H1 (cell line): ENCODE results near the gene CTNNBL1. TPM values are rescaled to one million over a fixed set of nuclear protein-coding genes. Genes with fewer than 3 reads are reported as not detected.

Experiments
- CTCF ChIA-PET: fragments of 300-600 bp; sonication (Branson Sonifier 250); formaldehyde crosslinking; loops from one replicate; lab custom pipeline; 2021; ENCODE audit not compliant: partially characterized antibody; lab: Charles Lee
- POLR2A ChIA-PET: fragments of 300-600 bp; sonication (Branson Sonifier 250); formaldehyde crosslinking; loops from one replicate; lab custom pipeline; 2021; ENCODE audit warnings: inconsistent platforms; ENCODE audit not compliant: partially characterized antibody; lab: Charles Lee
- DNase-seq, 2 experiments: peaks; one replicate each; pipeline versions ENCODE4 v3.0.0 to v3.0.0-alpha.2; 2010 to 2022; ENCODE audit warnings: low spot score in 2 of 2, low read depth in 1 of 2, mixed read lengths in 1 of 2
- FAIRE-seq: peaks from 2 replicates; lab custom pipeline; 2011; peaks lifted over from hg19 to GRCh38; lab: Jason Lieb, UNC
- H2AFZ ChIP-seq: 2 replicates; pipeline ENCODE4 v1.8.1; 2012; ENCODE audit warnings: low read length, inconsistent platforms
- H2AK5ac ChIP-seq: 2 replicates; pipeline ENCODE4 v1.6.1; 2013; ENCODE audit warnings: low read depth, low read length
- H2BK120ac ChIP-seq: replicated peaks from 2 replicates; pipeline ENCODE3; 2013; ENCODE audit warnings: low read depth, low read length, inconsistent platforms
- H2BK12ac ChIP-seq: 2 replicates; pipeline ENCODE4 v1.6.1; 2013; ENCODE audit warnings: low read depth, low read length
- H2BK15ac ChIP-seq: 2 replicates; pipeline ENCODE4 v1.6.1; 2013; ENCODE audit warnings: low read length
- H2BK20ac ChIP-seq: 2 replicates; pipeline ENCODE4 v1.6.1; 2013; ENCODE audit warnings: low read length
- H2BK5ac ChIP-seq: 2 replicates; pipeline ENCODE4 v1.6.1; 2013; ENCODE audit warnings: low read depth, low read length
- H3K14ac ChIP-seq: 2 replicates; pipeline ENCODE4 v1.6.1; 2013; ENCODE audit warnings: inconsistent platforms; ENCODE audit not compliant: insufficient read length
- H3K18ac ChIP-seq: 2 replicates; pipeline ENCODE4 v1.6.1; 2013; ENCODE audit warnings: low read length; ENCODE audit errors: extremely low read depth
- H3K23ac ChIP-seq: 2 replicates; pipeline ENCODE4 v1.6.1; 2013; ENCODE audit warnings: inconsistent platforms; ENCODE audit not compliant: insufficient read length
- H3K23me2 ChIP-seq: 2 replicates; pipeline ENCODE4 v1.6.1; 2013; ENCODE audit warnings: low read depth, low read length
- H3K27ac ChIP-seq: 2 replicates; pipeline ENCODE4 v1.6.1; 2011; ENCODE audit warnings: low read depth, low read length, inconsistent platforms
- H3K27me3 ChIP-seq, 4 experiments: replicated peaks in 1 of 4; 1 replicate in 1 of 4; 2 replicates in 3 of 4; pipeline versions ENCODE4 v1.6.1 to v1.8.1; 2011 to 2013; ENCODE audit warnings: low read length in 3 of 4, mild to moderate bottlenecking in 3 of 4, inconsistent platforms in 2 of 4, mixed read lengths in 2 of 4, moderate library complexity in 1 of 4; ENCODE audit not compliant: control insufficient read depth in 3 of 4, insufficient read depth in 3 of 4; ENCODE audit errors: extremely low read depth in 1 of 4
- H3K36me3 ChIP-seq, 4 experiments: 2 replicates each; pipeline versions ENCODE4 v1.6.1 to v1.8.1; 2011 to 2013; ENCODE audit warnings: mild to moderate bottlenecking in 4 of 4, low read length in 3 of 4, moderate library complexity in 2 of 4, control low read depth in 1 of 4, inconsistent platforms in 1 of 4; ENCODE audit not compliant: insufficient read depth in 4 of 4, control insufficient read depth in 2 of 4
- H3K4ac ChIP-seq: replicated peaks from 2 replicates; pipeline ENCODE3; 2013; ENCODE audit warnings: low read length, low read depth, mixed read lengths, inconsistent platforms; ENCODE audit not compliant: insufficient read length
- H3K4me1 ChIP-seq, 4 experiments: replicated peaks in 1 of 4; 1 replicate in 1 of 4; 2 replicates in 3 of 4; pipeline versions ENCODE4 v1.6.1 to v1.8.1; 2011 to 2013; ENCODE audit warnings: low read length in 3 of 4, inconsistent platforms in 2 of 4, mixed read lengths in 1 of 4; ENCODE audit not compliant: insufficient read depth in 4 of 4, control insufficient read depth in 3 of 4
- H3K4me2 ChIP-seq, 2 experiments: 2 replicates each; pipeline versions ENCODE4 v1.6.1 to v1.8.1; 2011 to 2013; ENCODE audit warnings: low read depth in 2 of 2, low read length in 2 of 2, control low read depth in 1 of 2, inconsistent platforms in 1 of 2, mild to moderate bottlenecking in 1 of 2; ENCODE audit not compliant: insufficient read depth in 1 of 2
- H3K4me3 ChIP-seq, 4 experiments: fragments of 200-600, 300-600 bp in 1 of 4; sonication (generic), shearing (Covaris generic), sonication (Bioruptor Twin) in 1 of 4; 2 replicates each; pipeline versions ENCODE4 v1.5.1 to v1.8.1; 2011 to 2016; ENCODE audit warnings: low read length in 4 of 4, low read depth in 3 of 4, control low read depth in 2 of 4, inconsistent platforms in 2 of 4, mild to moderate bottlenecking in 2 of 4, mixed read lengths in 1 of 4, moderate library complexity in 1 of 4; ENCODE audit not compliant: insufficient read depth in 2 of 4; ENCODE audit errors: extremely low read depth in 1 of 4
- H3K56ac ChIP-seq: replicated peaks from 2 replicates; pipeline ENCODE3; 2013; ENCODE audit warnings: low read depth, mild to moderate bottlenecking, mixed read lengths, low read length, inconsistent platforms; ENCODE audit not compliant: insufficient read length
- H3K79me1 ChIP-seq: 2 replicates; pipeline ENCODE4 v1.6.1; 2013; ENCODE audit warnings: low read depth, low read length, control low read depth
- H3K79me2 ChIP-seq, 2 experiments: 2 replicates each; pipeline versions ENCODE4 v1.6.1 to v1.8.1; 2012 to 2013; ENCODE audit warnings: low read length in 2 of 2, mild to moderate bottlenecking in 2 of 2, inconsistent platforms in 1 of 2; ENCODE audit not compliant: insufficient read depth in 2 of 2, control insufficient read depth in 1 of 2
- H3K9ac ChIP-seq, 4 experiments: replicated peaks in 1 of 4; 1 replicate in 1 of 4; 2 replicates in 3 of 4; pipeline versions ENCODE4 v1.6.1 to v1.8.1; 2011 to 2013; ENCODE audit warnings: low read depth in 3 of 4, low read length in 3 of 4, control low read depth in 2 of 4, mild to moderate bottlenecking in 2 of 4, moderate library complexity in 2 of 4, inconsistent platforms in 1 of 4; ENCODE audit errors: extremely low read depth in 1 of 4
- H3K9me3 ChIP-seq, 2 experiments: 2 replicates each; pipeline versions ENCODE4 v1.6.1 to v1.8.1; 2012 to 2013; ENCODE audit warnings: mild to moderate bottlenecking in 2 of 2, moderate library complexity in 2 of 2, control low read depth in 1 of 2, inconsistent platforms in 1 of 2, low read depth in 1 of 2, low read length in 1 of 2, mixed read lengths in 1 of 2; ENCODE audit not compliant: insufficient read depth in 2 of 2
- H4K20me1 ChIP-seq, 2 experiments: replicated peaks in 1 of 2; 2 replicates each; pipeline versions ENCODE3 to v1.8.1; 2011 to 2013; ENCODE audit warnings: inconsistent platforms in 2 of 2, low read length in 2 of 2, mild to moderate bottlenecking in 1 of 2; ENCODE audit not compliant: insufficient read depth in 2 of 2, control insufficient read depth in 1 of 2
- H4K5ac ChIP-seq: 2 replicates; pipeline ENCODE4 v1.6.1; 2013; ENCODE audit warnings: low read length, low read depth, mixed read lengths, inconsistent platforms; ENCODE audit not compliant: insufficient read length
- H4K8ac ChIP-seq: 2 replicates; pipeline ENCODE4 v1.8.0; 2013; ENCODE audit warnings: mild to moderate bottlenecking, moderate library complexity, low read length, inconsistent platforms; ENCODE audit not compliant: insufficient read depth; ENCODE audit errors: extremely low read depth
- H4K91ac ChIP-seq: replicated peaks from 2 replicates; pipeline ENCODE3; 2013; ENCODE audit warnings: low read length, mixed read lengths, inconsistent platforms; ENCODE audit not compliant: insufficient read length
- ASH2L ChIP-seq: fragments of 200-600, 300-600 bp; sonication (generic); IDR thresholded peaks from one replicate; pipeline ENCODE4 v1.7.1; 2017; ENCODE audit warnings: low read length
- BACH1 ChIP-seq: IDR thresholded peaks from 2 replicates; pipeline ENCODE4 v1.6.1; 2012; ENCODE audit warnings: low read length, improper control_type of control experiment
- BCL11A ChIP-seq, 2 experiments: IDR thresholded peaks; one replicate each; pipeline ENCODE4 v1.6.1; 2011; ENCODE audit warnings: low read depth in 2 of 2, low read length in 2 of 2, mild to moderate bottlenecking in 2 of 2
- CHD2 ChIP-seq: IDR thresholded peaks from 2 replicates; pipeline ENCODE4 v1.6.1; 2012; ENCODE audit warnings: low read length, improper control_type of control experiment
- CREB1 ChIP-seq: IDR thresholded peaks from 2 replicates; pipeline ENCODE4 v1.6.1; 2012; ENCODE audit warnings: inconsistent platforms
- E2F6 ChIP-seq: IDR thresholded peaks from 2 replicates; pipeline ENCODE4 v1.6.1; 2012; ENCODE audit warnings: inconsistent platforms
- EP300 ChIP-seq, 2 experiments: IDR thresholded peaks; 1 replicate in 1 of 2; 2 replicates in 1 of 2; pipeline ENCODE4 v1.6.1; 2011 to 2012; ENCODE audit warnings: low read depth in 2 of 2, low read length in 2 of 2, mild to moderate bottlenecking in 2 of 2, borderline replicate concordance in 1 of 2, inconsistent platforms in 1 of 2, moderate library complexity in 1 of 2
- FOSL1 ChIP-seq: IDR thresholded peaks from 2 replicates; pipeline ENCODE4 v1.6.1; 2011; ENCODE audit warnings: mild to moderate bottlenecking, low read depth, low read length, moderate library complexity; ENCODE audit not compliant: insufficient read depth
- JUND ChIP-seq: IDR thresholded peaks from 2 replicates; pipeline ENCODE4 v1.6.1; 2011; ENCODE audit warnings: mild to moderate bottlenecking, improper control_type of control experiment, low read length
- NRF1 ChIP-seq: IDR thresholded peaks from 2 replicates; pipeline ENCODE4 v1.6.1; 2011; ENCODE audit warnings: mild to moderate bottlenecking, low read depth, low read length, improper control_type of control experiment
- POU5F1 ChIP-seq: IDR thresholded peaks from 2 replicates; pipeline ENCODE4 v1.6.1; 2011; ENCODE audit warnings: low read depth, mild to moderate bottlenecking, low read length, moderate library complexity
- SP4 ChIP-seq: IDR thresholded peaks from 2 replicates; pipeline ENCODE4 v1.6.1; 2012; ENCODE audit warnings: low read length, inconsistent platforms
- USF2 ChIP-seq: IDR thresholded peaks from 2 replicates; pipeline ENCODE4 v1.6.1; 2011; ENCODE audit warnings: low read length, improper control_type of control experiment
- YY1 ChIP-seq: IDR thresholded peaks from 2 replicates; pipeline ENCODE4 v1.6.1; 2011; ENCODE audit warnings: low read depth, mild to moderate bottlenecking, low read length
- polyA plus RNA-seq, 7 experiments: library from polyadenylated mRNA; depleted of rRNA in 3 of 7; stranded (reverse) in 5 of 7; unstranded in 2 of 7; fragments of >200 nt in 5 of 7; fragments of 200-250 nt in 2 of 7; gene quantifications; 1 replicate in 5 of 7; 2 replicates in 1 of 7; 4 replicates in 1 of 7; pipeline versions ENCODE4 v1.2.1 to v1.2.3, GENCODE V29; 2011 to 2013; ENCODE audit warnings: missing spikeins in 2 of 7, mixed read lengths in 2 of 7
- total RNA-seq: library from RNA; stranded (reverse); fragmentation: NEBNext Ultra II Directional; extraction: Animal tissue kit (Norgen Biotek cat#: 25700); gene quantifications from 2 replicates; pipeline ENCODE4 v1.2.1, GENCODE V29; 2021

Gene CTNNBL1
- total and polyA plus RNA-seq, 2 of the 8 experiments (the other 6 are each of a cell fraction or from before 2014, with no cell fraction given) = 19.6 to 81.6 TPM

- H3K23me2 ChIP-seq = no peaks in the 10 kb centered on the region
- H2AFZ ChIP-seq = no peak overlapping the region
- H3K9me3 ChIP-seq = no peaks in the 10 kb centered on the region
- no peak overlapping the region for H2BK20ac ChIP-seq
- ChIA-PET CTCF (interaction anchor here (0.8 to 1.5 kb wide), 5 partner anchors 15 to 162 kb away, joined by 3 to 4 read pairs (median 4); no protein-coding TSS in a partner anchor), POLR2A (interaction anchor here (2.1 kb wide), 1 partner anchor 32 kb away, joined by 4 read pairs; the partner anchor contains the start of gene CTNNBL1)
- no peak overlapping the region for H4K5ac ChIP-seq
- no peak overlapping the region for H2BK15ac ChIP-seq
- H3K23ac ChIP-seq = no peak overlapping the region
- H2BK12ac ChIP-seq = no peak overlapping the region
- no peak overlapping the region for H3K4me3 ChIP-seq
- no peak overlapping the region for H4K8ac ChIP-seq
- H3K4ac ChIP-seq = no peak overlapping the region
- H2BK5ac ChIP-seq = no peak overlapping the region
- FAIRE-seq (no peak), DNase-seq (no peak)
- H3K27ac ChIP-seq = no peak overlapping the region
- H2BK120ac ChIP-seq = no peak overlapping the region
- H3K27me3 ChIP-seq = no peaks in the 10 kb centered on the region
- no peak overlapping the region for H4K91ac ChIP-seq
- peaks cover 0 to 2% of the 10 kb centered on the region in 2 experiments for H4K20me1 ChIP-seq
- no peak overlapping the region for H3K56ac ChIP-seq
- no peak overlapping the region for H3K4me2 ChIP-seq
- H3K18ac ChIP-seq = no peak overlapping the region
- no peaks in the 10 kb centered on the region for H3K79me1 ChIP-seq
- no peak overlapping the region for H3K14ac ChIP-seq
- peaks cover 0 to 6% (median 2%) of the 10 kb centered on the region in 4 experiments; a peak in 3 of 7 replicates for H3K4me1 ChIP-seq
- H3K36me3 ChIP-seq = no peaks in the 10 kb centered on the region
- TF ChIP-seq E2F6 = no peak
- TF ChIP-seq CREB1 = no peak
- TF ChIP-seq EP300 (IDR thresholded peaks at IDR 0.05; ENCODE audit: borderline replicate concordance in 1 of 2, low read depth in 2 of 2, low read length in 2 of 2) = no peak
- no peak for TF ChIP-seq FOSL1
- TF ChIP-seq SP4 = no peak
- TF ChIP-seq BCL11A (IDR thresholded peaks at IDR 0.05; ENCODE audit: low read depth in 2 of 2, low read length in 2 of 2) = no peak
- no peak for TF ChIP-seq BACH1
- no peak for TF ChIP-seq NRF1
- no peak for TF ChIP-seq USF2
- TF ChIP-seq JUND = no peak
- no peak for TF ChIP-seq ASH2L
- TF ChIP-seq CHD2 = no peak
- TF ChIP-seq YY1 = no peak
- TF ChIP-seq POU5F1 = no peak
- no peak overlapping the region for H3K9ac ChIP-seq
- no peak overlapping the region for H2AK5ac ChIP-seq
- H3K79me2 ChIP-seq = peaks cover 0 to 27% of the 10 kb centered on the region in 2 experiments; a peak in 2 of 4 replicates
These were observed 32.5 kb downstream of the CTNNBL1 start for GRCh38 chr20:37726321-37726720.
